Ascending aorta (tissue), 2 donors: Measurements from ENCODE around the gene PRCD. TPM values are rescaled to one million over a fixed set of nuclear protein-coding genes. Genes with fewer than 3 reads are reported as not detected.
"Not testable (repeated sequence)": the region's sequence is repeated elsewhere in the genome, so short reads cannot be mapped to it uniquely, and the experiment has no call there.

Experiments
- DNase-seq, 2 donors: peaks; one replicate each; pipeline ENCODE4 v3.0.0-alpha.2; 2019; ENCODE audit warnings: low spot score in 2 of 2
- H3K27ac ChIP-seq, 2 donors: fragments of 200-600 bp; sonication (generic); one replicate each; pipeline ENCODE4 v1.5.1; 2016 to 2017; ENCODE audit warnings: mild to moderate bottlenecking in 1 of 2
- H3K27me3 ChIP-seq: fragments of 200-600 bp; sonication (generic); one replicate; pipeline ENCODE4 v1.5.1; 2017
- H3K36me3 ChIP-seq, 2 donors: fragments of 200-600 bp; sonication (generic); one replicate each; pipeline ENCODE4 v1.5.1; 2016
- H3K4me1 ChIP-seq, 2 donors: fragments of 200-600 bp; sonication (generic); one replicate each; pipeline ENCODE4 v1.5.1; 2016 to 2017; ENCODE audit warnings: mild to moderate bottlenecking in 1 of 2
- H3K4me3 ChIP-seq, 2 donors: fragments of 200-600 bp; sonication (generic); one replicate each; pipeline ENCODE4 v1.5.1; 2016 to 2017; ENCODE audit warnings: mild to moderate bottlenecking in 1 of 2
- H3K9me3 ChIP-seq, 2 donors: fragments of 200-600 bp; sonication (generic); one replicate each; pipeline ENCODE4 v1.5.1; 2016
- intact Hi-C: fragments of 100-400 bp; cut with DNase I; formaldehyde crosslinking; loops from one replicate; pipeline ENCODE4 v1.15.1; 2023
- total RNA-seq: library from RNA; depleted of rRNA; stranded (reverse); fragments of >200 nt; gene quantifications from one replicate; pipeline ENCODE4 v1.1.0, GENCODE V29; 2016
- TF ChIP-seq, protein P1 (sequence below), 3 experiments: fragments of 200-600 bp in 2 of 3; fragments of 450-650 bp in 1 of 3; sonication (generic) in 2 of 3; IDR thresholded peaks; one replicate each; pipeline ENCODE4 v1.5.1; 2016 to 2019; ENCODE audit warnings: antibody characterized with exemption in 3 of 3, mild to moderate bottlenecking in 1 of 3, moderate library complexity in 1 of 3

The PRCD gene
- total RNA-seq, 1 donor from 2014 or later, result 0.43 TPM

DNA sequence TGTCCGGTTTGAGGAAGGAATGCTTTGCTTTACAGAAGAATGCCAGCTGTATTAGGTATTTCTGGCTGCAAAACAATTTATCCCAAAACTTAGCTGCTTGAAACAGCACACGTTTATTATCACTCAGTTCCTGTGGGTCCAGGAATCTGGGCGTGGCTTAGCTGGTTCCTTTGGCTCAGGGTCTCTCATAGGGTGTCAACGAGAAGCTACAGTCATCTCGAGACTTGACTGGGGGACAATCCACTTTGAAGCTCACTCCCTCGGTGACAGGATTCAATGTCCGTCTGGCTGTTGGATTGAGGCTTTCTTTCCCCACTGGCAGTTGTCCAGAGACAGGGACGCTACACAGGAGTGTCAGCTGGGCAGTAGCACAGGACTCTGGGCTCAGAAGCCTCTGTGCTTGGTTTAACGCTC lies 29.0 kb upstream of the PRCD start:
- Histone ChIP-seq H3K4me3 (no peak overlapping the region), H3K4me1 (peaks cover 0 to 10% of the 10 kb centered on the region in 2 donors), H3K9me3 (no peaks in the 10 kb centered on the region), H3K27ac (no peak overlapping the region), H3K36me3 (no peaks in the 10 kb centered on the region), H3K27me3 (no peaks in the 10 kb centered on the region)
- TF ChIP-seq, protein P1, sequence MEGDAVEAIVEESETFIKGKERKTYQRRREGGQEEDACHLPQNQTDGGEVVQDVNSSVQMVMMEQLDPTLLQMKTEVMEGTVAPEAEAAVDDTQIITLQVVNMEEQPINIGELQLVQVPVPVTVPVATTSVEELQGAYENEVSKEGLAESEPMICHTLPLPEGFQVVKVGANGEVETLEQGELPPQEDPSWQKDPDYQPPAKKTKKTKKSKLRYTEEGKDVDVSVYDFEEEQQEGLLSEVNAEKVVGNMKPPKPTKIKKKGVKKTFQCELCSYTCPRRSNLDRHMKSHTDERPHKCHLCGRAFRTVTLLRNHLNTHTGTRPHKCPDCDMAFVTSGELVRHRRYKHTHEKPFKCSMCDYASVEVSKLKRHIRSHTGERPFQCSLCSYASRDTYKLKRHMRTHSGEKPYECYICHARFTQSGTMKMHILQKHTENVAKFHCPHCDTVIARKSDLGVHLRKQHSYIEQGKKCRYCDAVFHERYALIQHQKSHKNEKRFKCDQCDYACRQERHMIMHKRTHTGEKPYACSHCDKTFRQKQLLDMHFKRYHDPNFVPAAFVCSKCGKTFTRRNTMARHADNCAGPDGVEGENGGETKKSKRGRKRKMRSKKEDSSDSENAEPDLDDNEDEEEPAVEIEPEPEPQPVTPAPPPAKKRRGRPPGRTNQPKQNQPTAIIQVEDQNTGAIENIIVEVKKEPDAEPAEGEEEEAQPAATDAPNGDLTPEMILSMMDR (IDR thresholded peaks at IDR 0.05), result no peak
- no peak for DNase-seq
- intact Hi-C loops, result no loop called here

DNA sequence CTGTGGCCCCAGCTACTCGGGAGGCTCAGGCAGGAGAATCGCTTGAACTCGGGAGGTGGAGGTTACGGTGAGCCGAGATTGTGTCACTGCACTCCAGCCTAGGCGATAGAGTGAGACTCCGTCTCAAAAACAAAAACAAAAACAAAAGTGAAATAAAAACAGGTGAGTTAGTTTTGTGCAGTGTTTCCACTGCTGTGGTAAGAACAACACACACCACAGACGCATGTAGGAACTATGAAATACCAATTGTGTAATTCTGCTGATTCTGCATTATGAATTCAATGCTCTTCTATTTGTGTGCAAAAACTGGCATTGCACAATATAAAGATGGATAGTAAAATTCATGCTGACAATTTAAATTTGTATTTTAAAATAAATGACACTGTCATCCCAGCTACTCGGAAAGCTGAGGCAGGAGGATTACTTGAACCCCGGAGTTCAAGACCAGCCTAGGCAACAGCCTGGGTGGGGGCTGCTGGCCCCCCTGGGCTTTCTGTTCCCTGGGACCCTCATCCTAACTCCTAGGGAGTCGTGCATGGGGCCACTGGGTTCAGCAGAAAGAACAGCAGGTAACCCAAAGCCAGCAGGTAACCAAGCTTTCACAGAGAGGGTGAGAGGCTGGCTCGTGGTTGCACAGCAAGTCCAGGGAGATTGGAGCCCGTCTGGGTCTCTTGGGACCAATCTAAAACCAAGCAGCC lies 28.0 kb upstream of the PRCD start:
- no peaks in the 10 kb centered on the region for H3K9me3 ChIP-seq
- peaks cover 0 to 11% of the 10 kb centered on the region in 2 donors for H3K4me1 ChIP-seq
- intact Hi-C loops, result no loop called here
- DNase-seq, result no peak
- no peak overlapping the region for H3K4me3 ChIP-seq
- TF ChIP-seq, protein P1 (IDR thresholded peaks at IDR 0.05), result no peak
- no peak overlapping the region for H3K27ac ChIP-seq
- H3K36me3 ChIP-seq, result no peaks in the 10 kb centered on the region
- H3K27me3 ChIP-seq, result no peaks in the 10 kb centered on the region

- Histone ChIP-seq H3K27me3 (no peaks in the 10 kb centered on the region), H3K9me3 (no peaks in the 10 kb centered on the region), H3K4me3 (no peak overlapping the region), H3K4me1 (peaks cover 0 to 11% of the 10 kb centered on the region in 2 donors), H3K36me3 (no peaks in the 10 kb centered on the region), H3K27ac (no peak overlapping the region)
- TF ChIP-seq, protein P1 (IDR thresholded peaks at IDR 0.05), result no peak
- intact Hi-C loops, result no loop called here
- no peak for DNase-seq
Observed at GRCh38 chr17:76512366-76513305, 27.2 kb upstream of the PRCD start.

DNA sequence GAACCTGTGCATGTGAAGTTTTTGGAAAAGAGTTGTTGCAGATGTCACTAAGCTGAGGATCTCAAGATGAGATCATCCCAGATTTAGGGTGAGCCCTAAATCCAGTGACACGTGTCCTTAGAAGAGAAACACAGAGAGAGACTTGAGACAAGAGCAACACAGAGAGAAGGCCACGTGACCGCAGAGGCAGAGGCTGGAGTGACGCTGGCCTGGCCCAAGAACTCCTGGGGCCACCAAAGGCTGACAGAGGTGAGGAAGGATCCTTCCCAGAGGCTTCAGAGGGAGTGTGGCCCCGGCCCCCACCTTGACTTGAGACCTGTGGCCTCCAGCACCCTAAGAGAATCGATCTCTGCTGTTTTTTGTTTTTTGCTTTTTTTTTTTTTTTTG lies 26.5 kb upstream of the PRCD start:
- TF ChIP-seq, protein P1 (IDR thresholded peaks at IDR 0.05), result no peak
- Histone ChIP-seq H3K9me3 (no peaks in the 10 kb centered on the region), H3K36me3 (no peaks in the 10 kb centered on the region), H3K4me3 (no peak overlapping the region), H3K27me3 (no peaks in the 10 kb centered on the region), H3K4me1 (peaks cover 0 to 11% of the 10 kb centered on the region in 2 donors), H3K27ac (no peak overlapping the region)
- intact Hi-C loops, result no loop called here
- DNase-seq, result no peak

DNA sequence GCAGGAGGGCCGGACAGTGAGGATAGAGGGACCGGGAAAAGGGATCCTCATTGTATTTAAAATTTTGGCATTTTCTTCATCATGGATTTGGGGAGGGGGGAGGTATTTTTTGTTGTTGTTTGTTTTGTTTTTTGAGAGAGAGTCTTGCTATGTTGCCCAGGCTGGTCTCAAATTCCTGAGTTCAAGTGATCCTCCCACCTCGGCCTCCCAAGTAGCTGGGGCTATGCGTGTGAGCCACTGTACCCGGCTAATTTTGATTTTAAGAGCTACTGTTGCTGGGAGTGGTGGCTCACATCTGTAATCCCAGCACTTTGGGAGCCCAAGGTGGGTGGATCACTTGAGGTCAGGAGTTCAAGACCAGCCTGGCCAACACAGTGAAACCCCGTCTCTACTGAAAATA lies 25.5 kb upstream of the PRCD start:
- H3K27me3 ChIP-seq, intact Hi-C loops, H3K27ac ChIP-seq, DNase-seq, H3K4me3 ChIP-seq, H3K9me3 ChIP-seq, H3K36me3 ChIP-seq: not testable (repeated sequence)
- peaks cover 0 to 11% of the 10 kb centered on the region in 2 donors for H3K4me1 ChIP-seq
